Ovary (tissue), 9 donors: Measurements from ENCODE around the gene RPL37. TPM values are rescaled to one million over a fixed set of nuclear protein-coding genes. Genes with fewer than 3 reads are reported as not detected.

Experiments used
- DNase-seq, 5 donors: peaks; one replicate each; pipeline ENCODE4 v3.0.0-alpha.2; 2019 to 2020
- H3K27ac ChIP-seq, 2 donors: fragments of 200-600 bp; one replicate each; pipeline versions ENCODE4 v1.5.1 to v1.8.0; 2019 to 2022
- H3K27me3 ChIP-seq: fragments of 200-600 bp; one replicate; pipeline ENCODE4 v1.8.0; 2022
- H3K36me3 ChIP-seq: fragments of 200-600 bp; sonication (generic); one replicate; pipeline ENCODE4 v1.5.1; 2019
- H3K4me1 ChIP-seq: one replicate; pipeline ENCODE4 v1.8.1; 2013; ENCODE audit warnings: mild to moderate bottlenecking, moderate library complexity; ENCODE audit not compliant: insufficient read depth
- H3K4me3 ChIP-seq: fragments of 200-600 bp; sonication (generic); one replicate; pipeline ENCODE4 v1.5.1; 2017
- H3K9me3 ChIP-seq, 2 donors: fragments of 200-600 bp in 1 of 2; sonication (generic) in 1 of 2; one replicate each; pipeline versions ENCODE4 v1.5.1 to v1.8.1; 2013 to 2019; ENCODE audit warnings: mild to moderate bottlenecking in 1 of 2, moderate library complexity in 1 of 2
- EP300 ChIP-seq: sonication (generic); formaldehyde crosslinking; IDR thresholded peaks from one replicate; pipeline ENCODE4 v1.6.1; 2017; ENCODE audit warnings: antibody characterized with exemption
- POLR2A ChIP-seq: fragments of 450-650 bp; IDR thresholded peaks from one replicate; pipeline ENCODE4 v1.6.1; 2017; ENCODE audit warnings: antibody characterized with exemption, mild to moderate bottlenecking, moderate library complexity
- WGBS, 3 donors: extraction: QIAGEN DNeasy Blood & Tissue Kit in 1 of 3; methylation state at CpG; one replicate each; pipeline versions ENCODE4 v1.1.5 to v1.1.7; 2013 to 2017; 5-methylcytosine and 5-hydroxymethylcytosine counted together
- intact Hi-C, 4 donors: fragments of 100-400 bp; cut with DNase I; formaldehyde crosslinking; loops; one replicate each; pipeline versions ENCODE4 v1.11.0 to v1.15.1; 2022 to 2023
- polyA plus RNA-seq, 2 donors: library from polyadenylated mRNA; stranded (reverse); fragments of 200-250 nt in 1 of 2; fragments of 350-450 nt in 1 of 2; fragmentation: Illumina TruSeq in 1 of 2; extraction: RNeasy Lipid Tissue Mini Kit (QIAGEN cat#74804) in 1 of 2; gene quantifications; one replicate each; pipeline ENCODE4 v1.2.3, GENCODE V29; 2013 to 2014
- total RNA-seq, 7 donors: library from RNA; depleted of rRNA in 2 of 7; stranded (reverse); fragments of >200 nt in 2 of 7; fragmentation: NEBNext Ultra II Directional in 3 of 7; extraction: Animal tissue kit (Norgen Biotek cat#: 25700) in 3 of 7; gene quantifications; one replicate each; pipeline versions ENCODE4 v1.1.0 to v1.2.4, GENCODE V29; 2016 to 2023
- TF ChIP-seq, protein P1 (sequence below), 3 donors: fragments of 450-650 bp in 2 of 3; fragments of 200-600 bp in 1 of 3; IDR thresholded peaks; one replicate each; pipeline versions ENCODE4 v1.5.1 to v1.8.0; 2016 to 2022; ENCODE audit warnings: antibody characterized with exemption in 3 of 3, mild to moderate bottlenecking in 1 of 3
- donor health status: DM: no; HTN: no; CAD: no; lungs with moderate emphysema.
- donor health status: DM: no; HTN: no; CAD: no.
- donor health status: Bipolar disorder and iron deficiency.
- donor health status: DM: yes; HTN: yes; CAD: no.
- donor health status: DM: no; HTN: no; CAD: no.
- donor health status: DM: yes; HTN: yes; CAD: no.

The RPL37 gene
- total and polyA plus RNA-seq, 9 donors, result 686 to 4,164 (median 2,386) TPM

DNA sequence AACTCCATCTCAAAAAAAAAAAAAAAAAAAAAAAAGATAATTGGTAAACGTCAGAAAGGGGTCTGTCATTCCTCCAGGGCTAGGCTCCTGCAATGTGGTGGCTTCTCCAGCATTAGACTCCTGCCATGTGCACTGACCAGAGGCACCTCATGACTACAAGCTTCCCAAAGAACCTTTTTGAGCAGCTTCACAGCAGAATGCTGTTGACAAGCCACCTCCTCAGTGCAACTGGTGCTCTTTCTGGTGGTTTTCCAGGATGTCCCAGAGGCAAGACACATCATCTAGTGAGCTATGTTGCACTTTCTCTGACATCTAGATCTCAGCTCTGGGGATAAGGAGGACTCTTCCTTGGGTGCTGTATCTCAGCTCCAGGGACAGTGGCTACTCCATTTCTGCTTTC lies 11.6 kb downstream of the RPL37 start:
- no peaks in the 10 kb centered on the region for H3K4me1 ChIP-seq
- TF ChIP-seq, protein P1, sequence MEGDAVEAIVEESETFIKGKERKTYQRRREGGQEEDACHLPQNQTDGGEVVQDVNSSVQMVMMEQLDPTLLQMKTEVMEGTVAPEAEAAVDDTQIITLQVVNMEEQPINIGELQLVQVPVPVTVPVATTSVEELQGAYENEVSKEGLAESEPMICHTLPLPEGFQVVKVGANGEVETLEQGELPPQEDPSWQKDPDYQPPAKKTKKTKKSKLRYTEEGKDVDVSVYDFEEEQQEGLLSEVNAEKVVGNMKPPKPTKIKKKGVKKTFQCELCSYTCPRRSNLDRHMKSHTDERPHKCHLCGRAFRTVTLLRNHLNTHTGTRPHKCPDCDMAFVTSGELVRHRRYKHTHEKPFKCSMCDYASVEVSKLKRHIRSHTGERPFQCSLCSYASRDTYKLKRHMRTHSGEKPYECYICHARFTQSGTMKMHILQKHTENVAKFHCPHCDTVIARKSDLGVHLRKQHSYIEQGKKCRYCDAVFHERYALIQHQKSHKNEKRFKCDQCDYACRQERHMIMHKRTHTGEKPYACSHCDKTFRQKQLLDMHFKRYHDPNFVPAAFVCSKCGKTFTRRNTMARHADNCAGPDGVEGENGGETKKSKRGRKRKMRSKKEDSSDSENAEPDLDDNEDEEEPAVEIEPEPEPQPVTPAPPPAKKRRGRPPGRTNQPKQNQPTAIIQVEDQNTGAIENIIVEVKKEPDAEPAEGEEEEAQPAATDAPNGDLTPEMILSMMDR (IDR thresholded peaks at IDR 0.05), result no peak
- TF ChIP-seq POLR2A (no peak), EP300 (no peak)
- 5 to 30% (median 8%) methylated on average over 1 of the region's 1 CpG for WGBS, 3 donors
- no peaks in the 10 kb centered on the region for H3K9me3 ChIP-seq
- H3K27me3 ChIP-seq, result no peaks in the 10 kb centered on the region
- DNase-seq, result no peak
- intact Hi-C loops, result no loop called here
- no peak overlapping the region for H3K27ac ChIP-seq
- no peaks in the 10 kb centered on the region for H3K36me3 ChIP-seq
- H3K4me3 ChIP-seq, result no peak overlapping the region

GRCh38 chr5:40813698-40814281 lies 21.2 kb downstream of the RPL37 start:
- Histone ChIP-seq H3K4me3 (no peak overlapping the region), H3K36me3 (no peaks in the 10 kb centered on the region), H3K9me3 (no peaks in the 10 kb centered on the region), H3K27me3 (no peaks in the 10 kb centered on the region), H3K4me1 (no peaks in the 10 kb centered on the region), H3K27ac (no peak overlapping the region)
- 86 to 95% (median 93%) methylated on average over 2 of the region's 2 CpGs for WGBS, 3 donors
- no peak for DNase-seq
- intact Hi-C loops, result no loop called here
- TF ChIP-seq, protein P1 (IDR thresholded peaks at IDR 0.05), result no peak
- TF ChIP-seq EP300, result no peak
- TF ChIP-seq POLR2A, result no peak

DNA sequence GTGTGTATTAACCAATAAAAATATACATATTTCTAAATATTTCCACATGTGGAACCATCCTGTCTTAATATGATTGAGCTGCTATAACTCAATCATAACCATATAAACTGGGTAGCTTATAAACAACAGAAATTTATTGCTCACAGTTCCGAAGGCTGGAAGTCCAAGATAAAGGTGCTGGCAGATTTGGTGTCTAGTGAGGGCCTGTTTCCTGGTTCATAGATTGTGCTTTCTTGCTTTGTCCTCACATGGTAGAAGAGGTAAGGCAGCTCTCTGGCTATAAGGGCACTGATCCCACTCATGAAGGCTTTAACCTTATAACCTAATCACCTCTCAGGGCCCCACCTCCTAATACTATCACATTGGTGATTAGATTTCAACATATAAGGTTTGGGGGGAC lies 22.9 kb downstream of the RPL37 start:
- TF ChIP-seq POLR2A, result no peak
- TF ChIP-seq, protein P1 (IDR thresholded peaks at IDR 0.05), result no peak
- 2 to 53% (median 28%) methylated on average over 1 of the region's 1 CpG for WGBS, 3 donors
- H3K27ac ChIP-seq, result no peak overlapping the region
- no peaks in the 10 kb centered on the region for H3K4me1 ChIP-seq
- H3K4me3 ChIP-seq, result no peak overlapping the region
- H3K9me3 ChIP-seq, result no peaks in the 10 kb centered on the region
- intact Hi-C loops, result no loop called here
- DNase-seq, result no peak
- H3K27me3 ChIP-seq, result no peaks in the 10 kb centered on the region
- H3K36me3 ChIP-seq, result no peaks in the 10 kb centered on the region

DNA sequence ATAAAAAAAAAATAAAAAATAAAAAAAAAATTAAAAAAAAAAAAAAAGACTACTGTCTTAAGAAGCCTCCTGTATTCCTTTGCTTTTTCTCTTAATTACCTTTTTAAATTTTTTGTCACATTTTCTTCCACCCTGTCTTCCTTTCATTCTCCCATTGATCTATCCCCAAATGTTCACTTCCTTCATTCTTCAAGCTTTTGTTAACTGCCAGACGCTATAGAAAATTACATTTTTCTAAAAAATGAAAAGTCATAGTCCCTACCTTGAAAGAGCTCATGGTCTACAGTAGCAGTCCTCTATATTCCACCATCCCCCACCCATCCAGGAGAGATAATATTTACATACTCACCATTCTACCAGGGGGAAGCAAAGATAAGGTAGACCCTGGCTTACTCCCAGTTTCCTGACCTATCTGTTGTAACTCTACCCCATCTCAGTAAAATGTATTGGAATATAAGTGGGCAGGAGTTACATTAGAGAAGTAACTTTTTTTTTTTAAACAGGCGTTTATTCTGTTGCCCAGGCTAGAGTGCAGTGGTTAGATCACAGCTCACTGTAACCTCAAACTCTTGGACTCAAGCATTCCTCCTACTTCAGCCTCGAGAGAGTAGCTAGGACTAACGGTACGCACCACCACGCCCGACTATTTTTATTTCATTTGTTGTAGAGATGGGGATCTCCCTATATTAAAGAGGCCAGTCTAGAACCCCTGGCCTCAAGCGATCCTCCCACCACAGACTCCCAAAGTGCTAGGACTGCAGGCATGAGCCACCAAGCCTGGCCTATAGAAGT lies 33.1 kb downstream of the RPL37 start:
- Histone ChIP-seq H3K4me3 (no peak overlapping the region), H3K36me3 (no peaks in the 10 kb centered on the region), H3K9me3 (no peaks in the 10 kb centered on the region), H3K27me3 (no peaks in the 10 kb centered on the region), H3K4me1 (no peaks in the 10 kb centered on the region), H3K27ac (no peak overlapping the region)
- 88 to 92% (median 88%) methylated on average over 8 of the region's 8 CpGs for WGBS, 3 donors
- intact Hi-C loops, result no loop called here
- TF ChIP-seq POLR2A (no peak), EP300 (no peak)
- TF ChIP-seq, protein P1 (IDR thresholded peaks at IDR 0.05), result no peak
- DNase-seq, result no peak
